GM21515 (cell line): Measurements from ENCODE around the gene STPG2.
"Not testable (repeated sequence)": the region's sequence is repeated elsewhere in the genome, so short reads cannot be mapped to it uniquely, and the experiment has no call there.

ENCODE experiments used
- ATAC-seq: cut with Tn5 transposase; IDR thresholded peaks from one replicate; pipeline ENCODE4 v1.9.1; 2021; ENCODE audit not compliant: unreplicated experiment

Gene STPG2

DNA sequence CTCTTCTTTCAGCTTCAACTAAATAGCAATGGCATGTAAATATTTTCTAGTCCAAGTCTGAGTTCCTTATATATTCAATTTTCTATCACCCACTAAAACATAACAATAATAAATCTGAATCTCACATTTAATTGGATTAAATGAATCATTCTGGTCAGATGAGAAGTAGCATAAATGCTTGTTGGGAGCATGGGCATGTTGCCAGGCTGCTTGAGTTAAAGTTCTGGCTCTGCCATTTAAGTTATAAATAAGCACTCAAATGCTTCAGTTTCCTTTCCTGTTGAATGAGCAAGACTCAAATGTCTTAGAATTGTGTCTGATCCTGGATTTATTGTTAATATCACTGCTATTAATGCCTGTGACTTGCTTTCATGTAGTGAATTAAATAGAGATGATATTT, 496.3 kb downstream of the STPG2 start:
- no peak for ATAC-seq

DNA sequence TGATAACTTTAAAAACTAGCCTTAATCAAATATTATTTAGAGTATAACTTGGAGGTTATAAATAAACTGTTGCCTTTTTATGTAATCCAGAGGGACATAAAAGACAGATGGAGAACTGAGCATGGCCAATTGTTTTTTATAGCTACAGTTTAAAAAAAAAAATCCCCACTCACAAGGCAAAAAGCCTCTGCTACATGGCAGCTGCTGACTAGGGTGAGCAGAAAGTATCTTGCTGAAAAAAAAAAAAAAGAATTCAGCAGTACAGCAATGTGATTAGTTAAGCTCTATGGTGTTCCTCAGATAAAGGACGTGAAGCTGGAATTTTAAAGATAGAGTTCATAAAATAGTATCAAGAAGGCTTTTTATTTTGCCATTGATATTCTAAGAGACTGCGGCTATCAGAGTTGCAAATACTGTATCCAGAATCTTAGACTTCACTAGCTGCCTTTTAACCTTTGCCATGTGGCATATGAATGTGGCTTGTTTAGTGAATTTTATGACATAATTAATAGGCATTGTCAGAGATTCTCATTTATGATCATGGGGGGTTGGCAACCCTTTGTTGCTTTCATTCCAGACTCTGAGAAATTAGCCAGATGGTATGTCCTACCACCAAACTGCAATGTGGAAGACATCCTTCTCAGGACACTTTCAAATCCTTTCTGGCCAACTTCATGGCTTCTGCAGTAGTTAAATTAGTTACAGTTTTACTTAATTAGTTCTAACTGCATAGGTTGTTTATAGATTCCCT, 498.0 kb downstream of the STPG2 start:
- no peak for ATAC-seq

DNA sequence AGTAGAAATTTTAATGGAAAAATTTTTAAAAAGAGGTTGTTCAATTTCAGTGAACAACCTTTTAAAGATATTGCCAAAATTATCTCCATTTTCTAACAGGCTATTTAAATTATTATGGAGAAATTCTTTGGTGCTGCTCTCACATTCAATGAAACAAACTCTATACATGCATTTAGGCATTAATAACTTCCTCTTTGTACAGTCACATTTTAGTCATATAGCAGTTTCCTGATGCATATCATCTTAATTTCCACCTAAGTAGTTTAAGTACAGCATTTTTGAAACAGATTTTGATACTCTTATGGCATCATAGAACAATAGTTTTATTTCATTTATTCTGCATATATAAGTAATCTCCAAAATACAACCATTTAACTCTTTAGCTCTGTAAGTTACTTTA, 500.1 kb downstream of the STPG2 start:
- no peak for ATAC-seq

DNA sequence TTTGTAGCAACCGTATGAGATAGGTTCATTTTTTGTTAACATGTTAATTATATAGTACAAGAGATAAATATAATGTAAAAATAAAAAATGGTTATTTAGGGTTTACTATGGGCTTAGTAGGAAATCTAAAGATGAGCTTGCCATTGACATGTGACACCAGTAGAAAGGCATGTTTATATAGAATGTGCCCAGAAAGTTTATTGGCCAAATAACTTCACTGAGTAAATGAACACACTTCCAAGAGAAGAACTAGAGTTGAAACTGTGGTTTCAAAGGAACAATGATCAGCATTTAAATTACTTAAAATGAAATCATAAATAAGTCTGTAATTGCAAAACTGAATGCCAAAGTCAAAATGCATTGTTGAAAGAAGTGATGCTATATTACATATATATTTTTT, 503.3 kb downstream of the STPG2 start:
- ATAC-seq = no peak

DNA sequence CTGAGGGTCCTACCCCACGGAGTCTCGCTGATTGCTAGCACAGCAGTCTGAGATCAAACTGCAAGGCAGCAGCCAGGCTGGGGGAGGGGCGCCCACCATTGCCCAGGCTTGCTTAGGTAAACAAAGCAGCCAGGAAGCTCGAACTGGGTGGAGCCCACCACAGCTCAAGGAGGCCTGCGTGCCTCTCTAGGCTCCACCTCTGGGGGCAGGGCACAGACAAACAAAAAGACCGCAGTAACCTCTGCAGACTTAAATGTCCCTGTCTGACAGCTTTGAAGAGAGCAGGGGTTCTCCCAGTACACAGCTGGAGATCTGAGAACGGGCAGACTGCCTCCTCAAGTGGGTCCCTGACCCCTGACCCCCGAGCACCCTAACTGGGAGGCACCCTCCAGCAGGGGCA, 509.4 kb downstream of the STPG2 start:
- not testable (repeated sequence) for ATAC-seq

DNA sequence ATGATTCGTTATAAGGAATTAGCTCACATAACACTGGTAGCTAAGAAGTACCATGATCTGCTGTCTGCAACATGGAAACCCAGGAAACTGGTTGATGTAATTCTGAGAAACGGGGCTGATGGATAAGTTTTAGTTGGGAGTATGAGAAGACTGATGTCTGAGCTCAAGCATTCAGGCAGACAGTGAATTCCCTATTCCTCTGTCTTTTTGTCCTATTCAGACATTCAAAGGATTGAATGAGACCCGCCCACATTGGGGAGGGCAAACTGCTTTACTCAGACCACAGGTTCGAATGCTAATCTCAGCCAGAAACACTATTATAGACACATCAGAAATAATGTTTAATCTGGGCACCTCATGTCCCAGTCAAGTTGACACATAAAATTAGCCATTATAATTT, 515.5 kb downstream of the STPG2 start:
- ATAC-seq = no peak

DNA sequence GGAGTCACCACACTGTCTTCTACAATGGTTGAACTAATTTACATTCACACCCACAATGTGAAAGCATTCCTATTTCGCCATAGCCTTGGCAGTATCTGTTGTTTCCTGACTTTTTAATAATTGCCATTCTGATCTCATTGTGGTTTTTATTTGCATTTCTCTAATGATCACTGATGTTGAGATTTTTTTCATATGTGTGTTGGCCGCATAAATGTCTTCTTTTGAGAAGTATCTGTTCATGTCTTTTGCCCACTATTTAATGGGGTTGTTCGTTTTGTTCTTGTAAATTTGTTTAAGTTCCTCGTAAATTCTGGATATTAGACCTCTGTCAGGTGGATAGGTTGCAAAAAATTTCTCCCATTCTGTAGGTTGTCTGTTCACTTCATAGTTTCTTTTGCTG, 519.1 kb downstream of the STPG2 start:
- no peak for ATAC-seq

DNA sequence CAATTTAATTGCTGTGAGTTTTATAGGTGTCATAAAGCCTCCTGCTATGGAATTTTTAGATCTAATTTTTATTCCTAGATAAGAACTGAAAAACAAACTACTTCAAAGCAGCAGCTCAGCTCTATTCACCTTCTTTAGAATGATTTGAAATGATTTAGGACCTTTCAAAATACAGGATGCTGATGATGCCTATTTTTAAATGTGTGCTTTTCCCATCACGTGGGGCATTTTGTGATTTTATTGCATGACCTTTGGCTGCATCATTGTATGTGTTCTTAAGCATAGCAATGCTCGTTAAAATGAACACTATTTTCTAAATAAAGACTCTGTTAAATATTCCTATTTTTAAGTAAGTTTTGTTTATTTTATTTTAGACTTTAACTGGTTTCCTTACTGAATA, 537.3 kb downstream of the STPG2 start:
- no peak for ATAC-seq

DNA sequence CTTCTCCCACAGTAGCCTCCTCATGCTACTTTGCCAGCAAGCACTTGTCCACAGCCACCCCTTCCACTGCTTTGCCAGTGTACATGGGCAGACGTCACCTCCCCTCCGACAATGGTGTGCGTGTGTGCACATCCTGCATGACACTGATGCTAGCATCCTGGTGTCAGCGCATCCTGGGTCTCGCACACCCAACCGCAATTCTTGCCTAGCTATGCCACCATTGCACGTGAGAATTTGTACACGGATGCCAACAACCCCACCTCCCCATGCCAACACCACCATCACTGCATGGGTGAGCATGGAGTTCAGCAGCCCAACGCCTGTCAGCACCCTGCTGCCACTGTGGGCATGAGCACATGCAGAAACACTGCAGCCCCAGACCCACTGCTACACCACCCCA, 550.0 kb downstream of the STPG2 start:
- ATAC-seq = no peak

DNA sequence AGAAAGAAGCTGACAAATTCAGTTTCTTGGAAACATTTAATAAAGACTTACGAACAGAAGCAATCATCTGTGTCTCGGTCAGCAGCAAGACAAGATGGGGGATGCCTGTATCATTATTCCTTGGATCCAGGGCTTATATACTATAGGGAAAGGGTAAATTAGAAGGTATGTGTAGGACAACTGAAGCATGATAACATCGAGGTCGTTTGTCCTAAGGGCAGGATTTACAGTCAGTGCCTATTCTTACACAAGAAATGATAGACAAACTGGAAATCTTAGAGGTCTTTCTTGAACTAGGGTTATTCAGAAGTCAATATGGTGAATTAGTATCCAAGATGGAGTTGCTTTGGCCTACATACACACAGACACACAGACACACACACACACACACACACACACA, 553.0 kb downstream of the STPG2 start:
- ATAC-seq = no peak

DNA sequence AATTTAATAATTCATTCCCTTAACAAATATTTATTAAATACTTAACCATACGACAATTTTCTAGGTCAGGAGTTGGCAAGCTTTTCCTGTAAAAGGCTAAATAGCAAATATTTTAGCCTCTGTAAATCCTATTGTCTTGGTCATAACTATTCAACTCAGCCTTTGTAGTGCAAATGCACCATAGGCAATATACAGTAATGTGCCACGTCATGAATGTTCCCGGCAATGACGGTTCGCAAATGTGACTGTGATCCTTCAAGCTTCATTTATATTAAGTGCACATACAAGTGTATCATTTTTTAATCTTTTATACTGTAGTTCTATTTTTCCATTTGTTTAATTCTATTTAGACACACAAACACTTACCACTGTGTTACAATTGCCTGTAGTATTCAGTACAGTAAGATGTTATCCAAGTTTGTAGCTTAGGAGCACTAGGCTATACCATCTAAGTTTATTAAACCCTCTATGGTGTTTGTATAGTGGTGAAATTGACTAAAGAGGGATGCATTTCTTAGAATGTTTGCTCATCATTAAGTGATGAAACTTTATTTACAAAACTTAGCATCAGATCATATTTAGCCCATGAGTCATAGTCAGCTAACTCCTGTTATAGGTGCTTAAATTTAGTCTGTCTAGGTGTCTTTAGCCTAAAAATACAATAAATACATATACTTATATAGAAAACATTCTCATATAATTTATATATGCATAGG, 553.6 kb downstream of the STPG2 start:
- ATAC-seq = no peak

DNA sequence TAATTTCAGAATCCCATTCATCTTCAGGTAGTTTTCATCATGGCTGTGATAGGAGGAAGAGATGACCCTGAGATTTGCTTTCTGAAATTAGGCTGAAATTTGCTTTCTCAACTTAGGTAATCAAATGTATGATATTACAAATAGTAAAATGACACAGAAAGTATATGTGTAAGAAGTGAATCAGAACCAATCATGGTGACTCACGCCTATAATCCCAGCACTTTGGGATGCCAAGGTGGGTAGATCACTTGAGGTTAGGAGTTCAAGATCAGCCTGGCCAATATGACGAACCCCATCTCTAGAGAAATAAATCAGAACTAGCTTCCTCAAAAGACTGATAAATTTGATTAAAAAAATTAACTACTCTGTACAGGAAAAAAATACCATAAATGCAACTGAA, 555.4 kb downstream of the STPG2 start:
- no peak for ATAC-seq

DNA sequence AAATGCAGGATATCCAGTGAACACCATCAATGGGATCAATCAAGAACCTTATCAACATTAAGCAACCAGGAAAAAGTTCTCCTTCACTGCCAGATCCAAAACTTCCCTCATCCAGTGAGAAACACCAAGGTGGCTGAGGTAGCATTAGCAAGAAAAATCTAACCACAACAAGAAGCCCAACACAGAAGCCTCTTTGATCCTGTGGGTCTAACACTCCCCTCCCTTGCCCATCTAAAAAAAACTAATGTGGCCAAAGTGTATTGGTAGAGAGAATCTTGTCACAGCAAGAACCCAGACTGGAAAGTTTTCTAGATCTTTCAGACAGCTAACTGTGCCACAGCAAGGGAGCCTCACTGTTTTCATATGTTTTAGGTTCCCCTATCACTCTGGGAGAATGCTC, 558.0 kb downstream of the STPG2 start:
- ATAC-seq = no peak

DNA sequence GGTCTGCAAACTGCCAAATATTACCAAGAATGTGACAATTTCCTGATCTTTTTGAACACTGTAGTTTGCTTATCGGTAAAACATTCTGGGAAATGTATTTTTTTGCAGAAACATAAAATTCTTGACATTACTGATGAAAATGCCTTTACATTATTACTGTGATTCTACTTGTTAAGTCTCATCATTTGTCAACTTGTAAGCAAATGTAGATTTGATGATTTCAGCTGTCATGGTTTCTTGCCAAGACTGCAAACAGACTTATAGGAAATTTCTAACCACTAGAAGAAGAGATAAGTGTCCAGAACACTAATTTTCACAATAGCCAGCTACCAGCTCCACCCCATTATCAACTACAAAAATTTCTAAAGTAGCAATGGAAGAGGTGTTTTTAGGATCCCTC, 560.4 kb downstream of the STPG2 start:
- ATAC-seq = no peak

DNA sequence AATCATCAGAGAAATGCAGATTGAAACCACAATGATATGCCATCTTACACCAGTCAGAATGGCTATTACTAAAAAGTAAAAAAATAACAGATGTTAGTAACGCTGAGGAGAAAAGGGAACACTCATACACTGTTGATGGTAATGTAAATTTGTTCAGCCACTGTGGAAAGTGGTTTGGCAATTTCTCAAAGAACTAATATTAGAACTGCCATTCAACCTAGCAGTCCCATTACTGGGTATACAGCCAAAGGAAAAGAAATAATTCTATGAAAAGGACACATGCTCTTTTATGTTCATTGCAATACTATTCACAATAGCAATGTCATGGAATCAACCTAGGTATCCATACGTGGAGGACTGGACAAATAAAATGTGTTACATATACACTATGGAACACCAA, 566.3 kb downstream of the STPG2 start:
- no peak for ATAC-seq

DNA sequence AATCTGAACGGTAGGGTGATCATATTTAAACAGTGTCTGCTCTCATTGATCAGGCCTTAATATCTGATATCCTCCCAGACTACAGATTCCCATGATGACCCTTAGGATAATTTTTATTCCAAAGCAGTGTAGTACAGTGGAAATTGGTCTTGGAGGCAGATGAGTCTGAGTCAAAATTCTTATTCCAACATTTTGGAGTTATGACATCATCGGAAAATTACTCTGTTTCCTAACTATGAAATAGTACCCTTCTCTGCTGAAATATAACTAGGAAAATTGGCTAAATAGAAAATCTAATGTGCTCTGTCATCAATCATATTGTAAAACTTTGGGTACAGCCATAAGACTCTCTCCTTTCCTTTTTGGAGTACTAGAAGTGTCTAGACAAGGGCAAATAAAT, 583.3 kb downstream of the STPG2 start:
- ATAC-seq = no peak

DNA sequence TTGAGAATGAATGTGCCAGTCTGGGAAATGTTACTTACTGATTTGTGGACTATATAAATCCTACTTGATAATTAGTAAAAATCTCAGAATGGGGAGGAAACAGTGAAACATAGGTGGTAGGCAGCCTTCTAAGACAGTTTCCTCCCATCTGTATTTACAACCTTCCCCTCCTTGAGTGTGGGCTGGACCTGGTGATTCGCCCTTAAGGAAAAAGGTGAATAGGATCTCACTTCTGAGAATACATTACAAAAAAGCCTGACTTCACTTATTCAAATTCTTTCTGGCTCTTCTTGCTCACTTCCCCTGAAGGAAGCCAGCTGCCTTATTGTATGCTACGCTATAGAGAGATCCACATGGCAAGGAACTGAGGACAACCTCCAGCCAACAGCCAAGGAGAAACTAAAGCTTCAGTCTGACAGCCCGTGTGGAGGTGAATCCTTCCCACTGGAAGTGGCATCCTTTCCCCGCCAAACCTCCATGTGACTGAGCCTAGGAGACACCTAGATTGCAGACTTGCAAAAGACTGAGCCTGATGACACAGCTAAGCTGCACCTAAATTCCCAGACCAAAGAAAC, 585.0 kb downstream of the STPG2 start:
- ATAC-seq = no peak

DNA sequence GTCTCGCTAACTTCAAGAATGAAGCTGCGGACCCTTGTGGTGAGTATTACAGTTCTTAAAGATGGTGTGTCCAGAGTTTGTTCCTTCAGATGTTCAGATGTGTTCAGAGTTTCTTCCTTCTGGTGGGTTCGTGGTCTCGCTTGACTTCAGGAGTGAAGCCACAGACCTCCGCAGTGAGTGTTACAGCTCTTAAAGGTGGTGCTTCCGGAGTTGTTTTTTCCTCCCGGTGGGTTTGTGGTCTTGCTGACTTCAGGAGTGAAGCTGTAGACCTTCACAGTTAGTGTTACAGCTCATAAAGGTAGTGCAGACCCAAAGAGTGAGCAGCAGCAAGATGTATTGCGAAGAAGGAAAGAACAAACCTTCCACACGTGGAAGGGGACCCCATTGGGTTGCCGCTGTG, 592.6 kb downstream of the STPG2 start:
- ATAC-seq = not testable (repeated sequence)

DNA sequence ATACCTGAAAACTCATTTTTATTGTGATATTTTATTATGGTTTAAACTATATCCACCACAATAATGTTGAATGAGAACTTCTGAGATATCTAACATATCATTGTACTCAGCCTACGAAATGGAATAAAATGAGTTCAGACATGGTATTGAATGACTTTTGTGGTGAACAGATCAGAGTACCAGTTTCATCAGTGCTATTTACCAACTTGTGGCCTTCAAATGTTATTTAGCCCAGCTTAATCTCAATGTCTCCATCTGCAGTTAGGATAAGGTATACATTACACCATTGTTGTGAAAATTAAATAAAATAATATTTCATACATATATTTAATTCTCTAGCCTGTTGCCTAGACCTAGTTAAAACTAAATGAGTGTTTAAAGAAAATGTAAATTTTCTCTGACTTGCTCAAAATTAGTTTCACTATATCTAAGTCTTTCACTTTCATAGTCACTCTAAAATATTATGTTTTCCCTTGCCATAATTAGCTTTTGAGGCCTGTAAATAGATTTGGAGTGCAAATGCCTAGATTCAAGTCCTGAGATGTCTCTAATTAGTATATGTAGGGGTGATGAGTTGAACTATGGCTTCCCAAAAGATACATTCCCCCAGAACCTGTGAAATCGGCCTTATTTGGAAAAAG, 594.2 kb downstream of the STPG2 start:
- no peak for ATAC-seq

DNA sequence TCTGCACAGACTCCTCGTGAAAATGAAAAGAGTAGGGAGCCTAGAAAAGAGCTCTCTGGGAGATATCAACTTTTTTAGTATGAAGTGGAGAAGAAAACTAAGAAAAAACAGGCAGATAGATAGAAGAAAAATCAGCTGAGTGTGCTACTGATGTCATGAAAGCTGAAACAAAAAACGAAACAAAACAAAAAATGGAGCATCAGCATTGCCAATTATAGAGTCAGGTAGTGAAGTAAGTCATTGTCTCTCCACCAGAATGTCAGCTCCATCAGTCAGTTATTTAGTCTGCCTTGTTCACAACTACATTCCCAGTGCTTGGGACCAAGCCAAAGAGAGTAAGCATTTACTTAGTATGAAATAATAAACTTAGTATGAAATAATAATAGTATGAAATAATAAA, 595.1 kb downstream of the STPG2 start:
- no peak for ATAC-seq

DNA sequence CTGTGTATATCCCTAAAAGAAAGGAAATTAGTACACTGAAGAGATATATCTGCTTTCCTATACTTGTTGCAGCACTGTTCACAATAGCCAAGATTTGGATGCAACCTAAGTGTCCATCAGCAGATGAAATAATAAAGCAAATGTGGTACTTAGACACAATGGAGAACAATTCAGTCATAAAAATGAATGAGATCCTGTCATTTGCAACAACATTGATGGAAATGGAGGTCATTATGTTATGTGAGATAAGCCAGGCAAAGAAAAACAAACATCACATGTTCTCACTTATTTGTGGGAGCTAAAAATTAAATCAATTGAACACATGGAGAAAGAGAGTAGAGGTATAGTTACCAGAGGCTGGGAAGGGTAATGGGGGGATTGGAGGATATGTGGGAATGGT, 611.9 kb downstream of the STPG2 start:
- no peak for ATAC-seq

DNA sequence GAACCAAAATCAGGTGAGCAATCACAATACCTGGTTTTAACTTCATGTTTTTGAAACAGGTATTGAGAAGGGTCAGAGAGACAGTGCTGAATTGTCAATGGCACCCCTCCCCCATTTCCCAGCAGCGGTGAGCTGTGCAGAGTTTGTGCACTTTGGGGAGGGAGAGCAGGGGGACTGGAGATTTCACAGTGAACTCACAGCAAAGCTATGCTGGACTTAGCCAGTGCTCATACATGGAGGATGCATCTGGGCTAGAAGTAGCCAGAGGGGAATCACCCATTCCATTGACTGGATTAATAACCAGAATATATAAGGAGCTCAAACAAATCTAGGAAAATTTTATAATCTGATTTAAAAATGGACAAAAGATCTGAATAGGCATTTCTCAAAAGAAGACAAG, 612.6 kb downstream of the STPG2 start:
- ATAC-seq = no peak
